Stimulated activated CD8-positive, alpha-beta memory T cell treated with anti-CD3 and anti-CD28 coated beads, Interleukin-4, amount 100 ng/mL, for 24 hours (primary cell): ENCODE data around the gene SLC49A3.

Experiments
- DNase-seq: peaks from one replicate; pipeline ENCODE4 v3.0.0-alpha.2; 2020; ENCODE audit warnings: low read depth

Gene SLC49A3

GRCh38 chr4:632926-633325 lies 56.0 kb downstream of the SLC49A3 start:
- no peak for DNase-seq

- no peak for DNase-seq
Measured at GRCh38 chr4:632196-632790, 56.7 kb downstream of the SLC49A3 start.
